Astrocyte of the hippocampus (primary cell): ENCODE results near the gene CAPN14.

Experiments used
- DNase-seq: peaks from one replicate; pipeline ENCODE4 v3.0.0; 2011; ENCODE audit warnings: low read depth, low spot score

CAPN14 gene, protein sequence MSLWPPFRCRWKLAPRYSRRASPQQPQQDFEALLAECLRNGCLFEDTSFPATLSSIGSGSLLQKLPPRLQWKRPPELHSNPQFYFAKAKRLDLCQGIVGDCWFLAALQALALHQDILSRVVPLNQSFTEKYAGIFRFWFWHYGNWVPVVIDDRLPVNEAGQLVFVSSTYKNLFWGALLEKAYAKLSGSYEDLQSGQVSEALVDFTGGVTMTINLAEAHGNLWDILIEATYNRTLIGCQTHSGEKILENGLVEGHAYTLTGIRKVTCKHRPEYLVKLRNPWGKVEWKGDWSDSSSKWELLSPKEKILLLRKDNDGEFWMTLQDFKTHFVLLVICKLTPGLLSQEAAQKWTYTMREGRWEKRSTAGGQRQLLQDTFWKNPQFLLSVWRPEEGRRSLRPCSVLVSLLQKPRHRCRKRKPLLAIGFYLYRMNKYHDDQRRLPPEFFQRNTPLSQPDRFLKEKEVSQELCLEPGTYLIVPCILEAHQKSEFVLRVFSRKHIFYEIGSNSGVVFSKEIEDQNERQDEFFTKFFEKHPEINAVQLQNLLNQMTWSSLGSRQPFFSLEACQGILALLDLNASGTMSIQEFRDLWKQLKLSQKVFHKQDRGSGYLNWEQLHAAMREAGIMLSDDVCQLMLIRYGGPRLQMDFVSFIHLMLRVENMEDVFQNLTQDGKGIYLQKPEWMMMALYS

GRCh38 chr2:31217465-31218200, at the start of gene CAPN14:
Gene CAPN14, minus strand, starts transcription at chr2:31217515. Its CDS starts 12,068 bp downstream, at chr2:31205447.
- DNase-seq: no peak

DNA sequence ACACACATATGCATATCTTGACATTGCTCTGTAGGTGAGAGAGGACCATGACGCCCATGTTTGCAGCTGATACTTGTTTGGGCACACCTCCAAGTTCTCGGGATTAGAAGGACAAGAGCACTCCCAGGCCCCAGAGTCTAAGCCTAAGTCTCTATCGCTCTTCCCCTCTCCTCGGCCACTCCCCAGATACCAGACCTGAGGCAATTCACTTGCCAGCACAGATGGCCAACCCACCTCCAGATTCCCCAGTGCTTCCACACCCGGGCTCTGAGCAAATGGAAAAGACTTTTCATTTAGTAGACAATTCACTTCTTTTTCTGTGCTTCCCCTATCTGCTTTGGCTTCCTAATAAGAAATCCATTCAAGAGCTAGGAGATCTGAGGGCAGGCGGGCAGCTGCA, 49.5 kb upstream of the CAPN14 start:
- no peak for DNase-seq

- DNase-seq: no peak
Measured at GRCh38 chr2:31265234-31265633, 47.9 kb upstream of the CAPN14 start.

- no peak for DNase-seq
Measured at GRCh38 chr2:31263636-31264190, 46.4 kb upstream of the CAPN14 start.

- no peak for DNase-seq
Measured at GRCh38 chr2:31260870-31261269, 43.6 kb upstream of the CAPN14 start.

- no peak for DNase-seq
Measured at GRCh38 chr2:31259075-31259474, 41.8 kb upstream of the CAPN14 start.

DNA sequence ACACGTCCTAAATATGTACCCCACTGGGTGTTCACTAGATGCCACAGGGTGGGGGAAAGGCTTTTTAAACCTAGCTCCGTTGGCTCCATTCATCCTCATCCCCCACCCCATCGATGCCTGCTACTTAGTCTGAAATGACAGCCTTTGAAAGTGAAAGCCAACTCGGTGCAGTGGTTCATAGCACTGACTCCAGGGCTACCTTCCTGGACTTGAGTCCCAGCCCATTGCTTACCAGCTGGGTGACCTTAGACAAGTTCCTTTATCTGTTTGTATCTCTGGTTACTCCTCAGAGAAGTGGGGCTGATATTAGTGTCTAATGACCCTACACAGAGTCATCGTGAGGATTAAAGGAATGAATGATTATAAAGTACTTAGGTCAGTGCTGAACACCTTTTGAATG, 41.0 kb upstream of the CAPN14 start:
- DNase-seq: no peak

- DNase-seq: no peak
Measured at GRCh38 chr2:31256611-31257382, 39.5 kb upstream of the CAPN14 start.

- DNase-seq: no peak
Measured at GRCh38 chr2:31255911-31256571, 38.7 kb upstream of the CAPN14 start.

- no peak for DNase-seq
Measured at GRCh38 chr2:31254237-31255203, 37.2 kb upstream of the CAPN14 start.

DNA sequence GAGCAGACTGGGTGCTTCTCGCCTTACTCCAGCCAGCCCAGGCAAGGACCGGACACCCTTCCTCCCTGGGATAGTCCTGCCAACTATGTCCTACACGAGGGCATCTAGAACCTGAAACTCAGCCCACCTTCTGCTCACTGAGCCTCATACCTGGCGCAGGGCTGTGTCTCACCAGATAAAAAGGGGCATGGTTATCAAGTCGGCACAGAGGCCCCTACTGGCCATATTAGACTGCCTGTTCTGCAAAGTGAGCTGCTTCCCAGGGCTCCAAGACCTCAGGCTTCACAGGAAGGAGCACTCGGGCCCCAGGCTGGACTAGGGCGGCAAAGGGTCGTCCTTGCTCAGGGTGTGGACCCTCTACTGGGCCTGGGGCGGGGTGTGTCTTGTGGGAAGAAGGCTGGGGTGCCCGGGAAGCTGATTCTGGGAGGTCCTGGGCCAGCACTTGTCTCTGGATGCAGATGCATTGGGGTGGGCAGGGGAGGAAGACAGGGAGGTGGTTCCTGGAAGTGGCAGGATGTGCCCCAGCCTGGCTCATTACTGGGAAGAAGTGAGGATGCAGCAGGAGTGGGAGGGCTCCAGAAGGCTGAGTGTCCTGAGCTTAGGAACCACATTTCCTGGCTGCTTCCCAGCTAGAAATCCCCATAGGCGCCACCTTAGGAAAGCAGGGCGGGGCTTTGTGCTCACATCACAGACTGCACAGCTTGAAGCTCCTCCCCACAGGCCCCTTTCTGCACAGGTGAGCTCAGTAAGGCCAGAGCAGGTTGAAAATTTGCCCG, 36.2 kb upstream of the CAPN14 start:
- no peak for DNase-seq

DNA sequence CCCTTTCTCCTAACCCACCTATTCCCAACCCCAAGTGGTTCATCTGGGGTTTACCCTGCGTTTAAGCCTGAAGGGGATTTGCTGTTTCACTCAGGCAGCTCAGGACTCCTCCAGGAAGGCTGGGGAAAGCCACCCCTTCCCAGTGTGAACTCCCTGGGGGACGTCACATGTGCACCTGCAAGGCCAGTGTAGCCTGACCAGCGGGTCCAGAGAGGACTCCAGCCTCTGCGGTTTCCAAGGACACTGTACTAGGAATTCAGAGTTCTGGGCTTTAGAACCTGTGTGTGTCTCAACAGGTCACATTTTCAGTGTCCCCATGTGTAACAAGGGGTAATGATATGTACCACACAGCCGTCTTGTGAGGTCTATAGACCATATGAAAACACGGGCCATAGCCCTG, 34.5 kb upstream of the CAPN14 start:
- no peak for DNase-seq

DNA sequence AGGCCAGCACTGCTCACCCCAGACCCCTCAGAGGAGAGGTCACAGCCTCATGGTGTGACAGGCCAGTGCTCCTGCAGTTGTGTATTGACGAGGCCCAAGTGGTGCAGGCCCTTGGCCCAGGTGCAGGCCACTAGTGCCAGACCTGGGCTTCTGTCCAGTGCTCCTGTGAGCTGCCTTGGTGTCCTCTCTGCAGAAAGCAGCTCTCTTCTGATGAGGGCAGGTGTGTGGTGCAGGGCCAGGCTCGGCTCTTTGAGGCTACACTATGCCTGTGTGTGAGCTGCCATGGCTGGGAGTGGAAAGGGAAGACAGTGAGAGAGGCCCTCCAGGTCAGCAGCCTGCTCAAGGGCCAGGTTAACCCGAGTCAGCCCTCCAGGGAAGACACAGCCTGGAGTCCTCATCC, 33.7 kb upstream of the CAPN14 start:
- no peak for DNase-seq

DNA sequence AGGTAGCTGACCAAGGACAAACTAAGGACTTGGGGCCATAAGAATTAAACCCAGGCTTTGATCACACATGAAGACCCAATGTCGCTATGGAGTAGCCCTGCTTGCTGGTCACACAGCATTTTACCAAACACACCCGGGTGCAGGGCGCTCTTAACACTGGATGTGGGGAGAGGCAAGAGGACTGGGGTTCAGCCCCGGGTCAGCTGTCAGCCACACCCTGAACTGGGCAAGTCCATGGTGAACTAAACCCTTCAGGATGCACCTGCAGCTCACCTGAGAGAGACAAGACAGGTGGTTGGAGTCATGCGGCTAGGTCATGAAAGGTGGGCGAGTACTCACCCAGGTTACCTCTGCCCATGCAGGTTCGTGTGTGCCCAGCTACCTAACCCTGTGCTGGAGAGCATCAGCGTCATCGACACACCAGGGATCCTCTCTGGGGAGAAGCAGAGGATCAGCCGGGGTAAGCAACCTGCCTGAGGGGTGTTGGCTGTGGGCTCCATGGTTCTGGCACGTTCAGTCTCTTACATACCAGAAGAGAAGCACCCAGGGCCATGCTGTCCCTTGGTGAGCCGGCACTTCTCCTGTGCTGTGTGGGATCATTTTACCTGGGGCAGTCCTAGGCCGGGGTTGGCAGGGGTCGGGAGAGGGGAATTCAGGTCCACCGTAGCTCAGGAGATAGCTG, 31.8 kb upstream of the CAPN14 start:
- DNase-seq: no peak

DNA sequence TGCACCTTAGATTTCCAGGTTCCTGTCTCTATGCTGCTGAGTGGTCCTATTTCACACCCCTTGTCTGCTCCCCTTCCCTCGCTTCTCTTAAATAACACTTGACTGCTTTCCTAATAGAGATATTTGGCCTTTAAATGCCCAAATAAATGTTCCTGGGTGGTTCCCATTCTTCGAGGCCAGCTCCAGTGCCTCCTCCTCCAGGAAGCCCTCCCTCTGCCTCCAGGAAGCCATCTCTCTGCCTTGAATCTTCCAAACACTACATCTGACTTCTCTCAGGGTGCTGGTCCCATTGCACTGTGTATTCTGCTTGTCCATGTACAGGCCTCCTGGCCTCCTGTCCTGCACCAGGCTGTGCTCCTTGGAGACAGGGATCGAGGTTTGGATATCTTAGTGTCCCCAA, 30.8 kb upstream of the CAPN14 start:
- DNase-seq: no peak

DNA sequence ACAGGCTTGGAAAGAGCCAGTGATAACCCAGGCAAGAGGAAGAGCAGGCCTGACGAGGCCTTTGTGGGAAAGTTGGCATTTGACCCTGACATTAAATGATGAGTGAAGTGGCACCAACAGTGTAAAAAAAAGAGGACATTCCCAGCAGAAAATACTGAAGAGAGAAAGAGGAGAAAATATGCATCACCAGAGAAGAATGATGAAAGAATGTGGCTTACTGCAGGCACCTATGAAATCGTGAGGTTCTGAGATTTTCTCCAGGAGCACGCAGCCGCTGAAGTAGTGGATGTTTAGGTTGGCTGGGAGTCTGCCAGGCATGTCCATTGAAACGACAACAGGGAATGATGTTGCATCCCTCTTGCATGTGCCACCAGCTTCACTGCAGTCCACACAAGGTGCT, 30.4 kb upstream of the CAPN14 start:
- peak; percentile 42 for DNase-seq

DNA sequence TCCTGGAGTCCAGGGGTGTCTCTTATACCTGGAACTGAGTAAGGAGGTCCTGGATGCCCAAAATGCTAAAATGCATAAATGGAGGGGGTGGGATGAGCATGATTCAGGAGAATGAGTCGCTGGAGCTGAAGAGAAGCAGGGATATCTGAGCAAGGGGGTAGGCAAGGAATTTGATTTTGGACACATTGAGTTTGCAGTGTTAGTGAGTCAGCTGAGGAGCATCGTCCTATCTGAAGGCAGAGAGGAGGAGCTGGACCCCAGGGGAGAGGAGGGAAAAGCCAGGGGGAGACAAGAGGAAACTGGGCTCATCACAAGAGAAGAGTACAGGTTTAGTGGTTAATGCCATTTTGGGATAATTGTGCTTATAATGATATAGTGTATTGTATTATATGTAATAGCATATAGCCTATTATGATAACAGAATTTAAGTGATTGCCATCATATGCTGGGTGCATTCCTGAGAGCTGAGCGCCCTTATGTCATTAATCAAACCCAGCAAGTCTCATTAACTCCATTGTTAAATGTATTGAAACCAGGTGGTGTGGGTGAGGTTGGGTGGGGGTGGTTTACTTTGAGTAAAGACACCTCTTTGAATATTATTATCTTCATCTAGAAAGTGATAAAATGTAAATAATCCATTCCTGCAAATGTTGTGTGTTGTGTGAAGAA, 29.0 kb upstream of the CAPN14 start:
- DNase-seq: no peak

DNA sequence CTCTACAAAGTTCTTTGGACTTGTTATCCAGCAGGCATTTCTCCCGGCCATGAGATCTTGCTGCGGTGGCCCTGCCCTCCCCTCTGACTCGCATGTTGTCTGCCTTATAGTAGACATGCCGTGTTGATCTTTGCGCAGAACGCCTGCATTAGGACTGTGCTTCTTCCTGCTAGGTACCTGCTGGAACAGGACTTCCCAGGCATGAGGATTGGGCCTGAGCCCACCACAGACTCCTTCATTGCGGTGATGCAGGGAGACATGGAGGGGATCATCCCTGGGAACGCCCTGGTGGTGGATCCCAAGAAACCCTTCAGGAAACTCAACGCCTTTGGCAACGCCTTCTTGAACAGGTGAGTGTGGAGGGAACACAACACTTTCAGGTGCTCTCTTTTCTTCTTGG, 26.8 kb upstream of the CAPN14 start:
- DNase-seq: no peak
